Activated T-cell treated with anti-CD3 and anti-CD28 coated beads for 1 hour (primary cell): ENCODE data around the gene PRR3.

Source experiments
- DNase-seq: peaks from one replicate; pipeline ENCODE4 v3.0.0-alpha.2; 2020; ENCODE audit warnings: low read depth

The PRR3 gene

GRCh38 chr6:30537931-30538330, 19.2 kb upstream of the PRR3 start:
- no peak for DNase-seq

- DNase-seq = peak; percentile 68
Measured at GRCh38 chr6:30541515-30542403, 15.3 kb upstream of the PRR3 start.

- DNase-seq = no peak
Measured at GRCh38 chr6:30542404-30542725, 14.7 kb upstream of the PRR3 start.

- DNase-seq = no peak
Measured at GRCh38 chr6:30542915-30543314, 14.2 kb upstream of the PRR3 start.

GRCh38 chr6:30543821-30544220, 13.3 kb upstream of the PRR3 start:
- peak; percentile 11 for DNase-seq

- DNase-seq = no peak
Measured at GRCh38 chr6:30544666-30545272, 12.3 kb upstream of the PRR3 start.

- no peak for DNase-seq
Measured at GRCh38 chr6:30547454-30547853, 9.6 kb upstream of the PRR3 start.

- no peak for DNase-seq
Measured at GRCh38 chr6:30548375-30548774, 8.7 kb upstream of the PRR3 start.

GRCh38 chr6:30554404-30554803, 2.7 kb upstream of the PRR3 start:
- DNase-seq = no peak

GRCh38 chr6:30554962-30555815, 1.9 kb upstream of the PRR3 start:
- no peak for DNase-seq

- DNase-seq = no peak
Measured at GRCh38 chr6:30555816-30556065, 1.4 kb upstream of the PRR3 start.

- DNase-seq = peak; percentile 99
Measured at GRCh38 chr6:30556066-30556905, 809 bp upstream of the PRR3 start, which contains the start of gene GNL1. GNL1 (minus strand) TSS chr6:30556489; CDS start chr6:30556203, 286 bp downstream.

GRCh38 chr6:30557683-30557981, 537 bp downstream of the PRR3 start:
- no peak for DNase-seq

GRCh38 chr6:30560930-30561329, 3.8 kb downstream of the PRR3 start:
- DNase-seq = no peak

GRCh38 chr6:30562470-30563425, 5.7 kb downstream of the PRR3 start:
- no peak for DNase-seq

GRCh38 chr6:30564114-30564513, 7.0 kb downstream of the PRR3 start:
- no peak for DNase-seq

GRCh38 chr6:30565772-30566171, 8.7 kb downstream of the PRR3 start:
- DNase-seq = no peak

GRCh38 chr6:30568245-30568644, 11.2 kb downstream of the PRR3 start:
- no peak for DNase-seq

- DNase-seq = no peak
Measured at GRCh38 chr6:30570263-30570662, 13.2 kb downstream of the PRR3 start.

- DNase-seq = no peak
Measured at GRCh38 chr6:30570740-30571074, 13.6 kb downstream of the PRR3 start.

- peak; percentile 99 for DNase-seq
Measured at GRCh38 chr6:30571075-30571761, 14.1 kb downstream of the PRR3 start, which contains the start of gene ABCF1. ABCF1 (plus strand) TSS chr6:30571442; CDS start chr6:30571488, 46 bp downstream.
